GM18502 (cell line): Measurements from ENCODE around the gene MYH11.
"Not testable (repeated sequence)": the region's sequence is repeated elsewhere in the genome, so short reads cannot be mapped to it uniquely, and the experiment has no call there.

Experiments
- ATAC-seq: cut with Tn5 transposase; IDR thresholded peaks from one replicate; pipeline ENCODE4 v1.9.1; 2021; ENCODE audit warnings: mild to moderate bottlenecking; ENCODE audit not compliant: unreplicated experiment, poor library complexity

The MYH11 gene

DNA sequence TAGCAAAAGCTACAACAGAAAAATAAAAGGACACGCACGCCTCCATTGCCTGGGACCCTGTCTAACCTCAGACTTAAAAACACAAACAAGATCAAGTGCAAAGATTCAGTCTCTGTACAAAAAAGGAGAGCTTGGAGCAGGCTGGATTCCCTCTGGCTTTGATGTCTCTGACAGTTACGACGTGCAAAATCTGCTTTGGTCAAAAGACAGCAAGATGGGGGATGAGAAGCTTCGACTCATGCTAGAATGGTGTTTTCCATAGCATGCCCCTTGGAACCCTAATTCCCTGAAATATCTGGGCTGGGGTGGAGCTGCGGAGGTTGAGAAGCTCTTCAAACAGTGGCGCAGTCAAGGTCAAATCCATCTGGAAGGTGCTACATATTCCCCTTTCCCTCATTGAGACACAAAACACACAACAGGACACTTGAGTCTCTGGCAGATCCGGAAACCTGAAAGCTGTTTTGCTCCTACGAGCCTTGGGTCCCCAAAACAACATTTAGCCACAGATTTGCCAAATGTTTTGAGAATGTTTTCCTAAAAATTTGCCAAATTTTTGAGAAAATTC is 9.1 kb downstream of the MYH11 start:
- ATAC-seq = no peak

DNA sequence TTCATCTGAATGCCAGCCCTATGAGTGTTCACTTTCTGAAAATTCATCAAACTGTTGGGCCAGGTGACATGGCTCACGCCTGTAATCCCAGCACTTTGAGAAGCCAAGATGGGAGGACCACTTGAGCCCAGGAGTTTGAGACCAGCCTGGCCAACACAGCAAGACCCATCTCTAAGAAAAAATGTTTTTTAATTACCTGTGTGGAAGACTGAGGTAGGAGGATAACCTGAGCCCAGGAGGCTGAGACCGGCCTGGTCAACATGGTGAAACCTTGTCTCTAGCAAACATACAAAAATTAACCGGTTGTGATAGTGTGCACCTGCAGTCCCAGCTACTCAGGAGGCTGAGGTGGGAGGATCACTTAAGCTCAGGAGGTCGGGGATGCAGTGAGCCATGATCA is 10.3 kb downstream of the MYH11 start:
- ATAC-seq = no peak

DNA sequence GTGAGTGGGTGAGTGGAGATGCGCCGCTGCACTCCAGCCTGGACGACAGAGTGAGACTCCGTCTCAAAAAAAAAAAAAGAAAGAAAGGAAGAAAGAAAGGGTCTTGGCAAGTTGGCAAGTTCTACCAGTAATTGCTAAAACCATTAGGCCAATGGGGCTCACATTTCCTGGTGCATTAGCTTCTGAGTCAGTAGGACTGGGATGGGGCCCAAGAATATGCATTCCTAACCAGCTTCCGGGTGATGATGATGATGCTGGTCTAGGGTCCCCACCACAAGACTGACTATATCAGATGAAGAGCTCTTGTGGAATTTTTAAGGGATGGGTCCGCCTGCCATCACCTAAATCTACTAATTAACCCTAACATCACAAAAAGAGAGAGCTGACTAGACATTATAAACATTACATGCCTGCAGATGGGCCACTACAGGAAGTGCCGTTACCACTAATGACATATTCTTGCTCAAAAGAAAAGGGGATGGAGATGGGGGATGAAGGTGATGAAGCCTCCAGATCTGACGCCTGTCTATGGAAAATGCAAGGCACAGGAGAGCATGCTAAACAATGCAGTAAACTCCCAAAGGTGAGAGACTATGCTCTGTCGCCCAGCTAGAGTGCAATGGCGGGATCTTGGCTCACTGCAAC is 13.1 kb downstream of the MYH11 start:
- ATAC-seq = no peak

DNA sequence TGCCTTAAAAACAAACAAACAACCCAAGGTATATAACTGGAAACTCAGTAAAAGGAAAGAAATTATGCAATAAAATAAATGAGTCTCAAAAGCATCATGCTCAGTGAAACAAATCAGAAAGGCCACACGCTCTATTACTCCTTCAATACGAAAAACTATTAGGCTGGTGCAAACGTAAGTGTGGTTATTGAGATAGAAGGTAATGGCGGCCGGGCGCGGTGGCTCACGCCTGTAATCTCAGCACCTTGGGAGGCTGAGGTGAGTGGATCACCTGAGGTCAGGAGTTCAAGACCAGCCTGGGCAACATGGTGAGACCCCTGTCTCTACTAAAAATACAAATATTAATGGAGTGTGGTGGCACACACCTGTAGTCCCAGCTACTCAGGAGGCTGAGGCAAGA is 17.6 kb downstream of the MYH11 start:
- ATAC-seq = not testable (repeated sequence)

DNA sequence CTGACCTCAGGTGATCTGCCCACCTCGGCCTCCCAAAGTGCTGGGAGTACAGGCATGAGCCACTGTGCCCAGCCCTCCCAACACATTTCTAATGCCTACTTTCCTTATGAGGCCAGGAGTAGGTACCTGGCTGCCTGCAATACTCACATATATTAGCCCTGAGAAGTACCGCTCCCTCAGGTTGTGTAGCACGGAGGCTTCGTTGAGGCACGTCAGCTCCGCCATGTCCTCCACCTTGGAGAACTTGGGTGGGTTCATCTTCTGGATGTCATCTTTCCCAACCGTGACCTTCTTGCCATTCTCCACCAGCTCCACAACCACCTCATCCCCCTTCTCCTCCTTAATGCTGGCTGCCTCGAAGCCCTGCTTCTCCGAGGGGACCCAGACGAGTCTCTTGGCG is 19.1 kb downstream of the MYH11 start:
- no peak for ATAC-seq

DNA sequence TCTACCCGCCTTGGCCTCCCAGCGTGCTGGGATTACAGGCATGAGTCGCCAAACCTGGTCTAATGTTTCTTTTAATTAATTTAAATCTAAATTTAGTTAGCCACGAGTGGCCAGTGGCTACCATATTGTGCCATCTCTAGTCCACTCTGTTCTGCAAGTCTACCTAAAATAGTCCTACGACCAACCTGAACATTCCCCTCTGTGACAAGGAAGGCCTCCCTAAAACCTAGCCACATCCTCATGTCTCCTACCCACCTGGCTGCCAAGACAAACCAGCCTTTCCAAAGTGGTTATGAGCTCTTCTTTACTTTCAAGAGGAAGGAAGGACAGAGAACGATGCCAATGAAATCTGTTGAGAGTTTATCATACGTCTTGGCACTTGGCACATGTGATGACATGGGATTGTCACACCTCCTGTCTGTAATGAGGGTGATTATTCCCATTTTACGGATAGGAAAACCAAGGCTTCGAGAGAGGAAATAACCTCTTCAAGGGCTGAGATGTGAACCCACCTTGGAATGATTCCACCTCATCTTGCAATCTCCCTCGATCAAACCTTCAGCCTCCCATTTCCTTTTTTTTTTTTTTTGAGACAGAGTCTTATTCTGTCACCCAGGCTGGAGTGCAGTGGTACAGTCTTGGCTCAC is 19.7 kb downstream of the MYH11 start:
- ATAC-seq = no peak

DNA sequence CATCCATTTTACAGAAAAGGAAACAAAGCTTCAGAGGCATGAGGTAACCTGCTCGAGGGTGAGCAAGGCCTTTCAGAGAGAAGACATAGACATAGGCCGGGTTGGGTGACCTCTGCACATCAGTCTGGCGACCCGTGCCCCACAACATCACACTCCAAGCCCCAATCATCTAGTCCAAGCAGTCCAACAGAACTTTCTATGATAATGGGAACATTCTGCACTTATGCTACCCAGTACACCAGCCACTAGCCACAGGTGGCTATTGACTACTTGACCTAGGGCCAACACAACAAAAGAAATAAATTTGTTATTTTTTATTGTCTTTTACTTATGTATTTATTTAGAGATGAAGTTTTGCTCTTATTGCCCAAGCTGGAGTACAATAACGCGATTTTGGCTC is 20.8 kb downstream of the MYH11 start:
- no peak for ATAC-seq

DNA sequence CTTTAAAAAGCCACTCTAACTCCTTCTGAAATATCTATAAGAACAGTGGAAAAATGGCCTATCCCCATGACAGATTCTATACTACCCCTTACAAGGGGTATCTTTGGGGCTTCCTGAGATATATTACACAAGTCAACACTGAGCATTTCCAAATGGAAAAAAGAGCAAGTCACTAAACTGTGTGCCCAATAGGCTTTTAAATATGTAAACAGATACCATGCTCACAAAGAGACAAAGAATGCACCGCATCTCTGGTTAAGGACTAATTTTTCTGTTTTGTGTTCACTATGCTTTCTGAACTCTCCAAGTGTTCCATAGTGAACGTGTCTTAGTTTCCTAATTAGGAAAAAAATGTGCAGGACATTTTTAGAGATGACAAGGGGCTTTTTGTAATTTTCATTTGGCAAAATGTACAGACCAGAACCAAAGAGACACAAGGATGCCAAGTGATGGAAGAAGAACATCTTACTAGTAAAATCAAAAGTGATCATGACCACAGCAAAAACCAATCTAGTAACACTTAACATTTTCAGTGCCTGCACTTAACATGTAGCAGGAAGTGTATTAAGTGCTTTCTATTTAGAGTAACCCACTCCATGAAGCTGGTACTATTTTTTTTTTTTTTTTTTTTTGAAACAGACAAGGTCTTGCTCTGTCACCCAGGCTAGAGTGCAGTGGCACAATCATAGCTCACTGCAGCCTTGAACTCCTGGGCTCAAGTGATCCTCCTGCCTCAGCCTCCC is 21.5 kb downstream of the MYH11 start:
- ATAC-seq = no peak

DNA sequence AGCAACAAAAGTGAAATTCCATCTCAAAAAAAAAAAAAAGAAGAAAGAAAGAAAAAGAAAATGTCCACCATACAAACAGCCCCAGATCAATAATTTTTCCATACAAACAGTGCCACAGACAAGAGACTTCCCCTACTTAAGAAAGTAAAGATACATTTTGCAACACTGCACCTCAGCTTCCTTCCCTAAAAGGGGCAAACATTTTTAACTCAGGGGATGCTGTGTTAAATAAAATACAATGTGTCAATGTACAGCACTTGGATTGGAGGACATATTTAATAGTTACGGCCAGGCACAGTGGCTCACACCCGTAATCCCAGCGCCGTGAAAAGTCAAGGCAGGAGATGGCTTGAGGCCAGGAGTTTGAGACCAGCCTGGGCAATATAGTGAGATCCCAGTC is 22.3 kb downstream of the MYH11 start:
- ATAC-seq = no peak

DNA sequence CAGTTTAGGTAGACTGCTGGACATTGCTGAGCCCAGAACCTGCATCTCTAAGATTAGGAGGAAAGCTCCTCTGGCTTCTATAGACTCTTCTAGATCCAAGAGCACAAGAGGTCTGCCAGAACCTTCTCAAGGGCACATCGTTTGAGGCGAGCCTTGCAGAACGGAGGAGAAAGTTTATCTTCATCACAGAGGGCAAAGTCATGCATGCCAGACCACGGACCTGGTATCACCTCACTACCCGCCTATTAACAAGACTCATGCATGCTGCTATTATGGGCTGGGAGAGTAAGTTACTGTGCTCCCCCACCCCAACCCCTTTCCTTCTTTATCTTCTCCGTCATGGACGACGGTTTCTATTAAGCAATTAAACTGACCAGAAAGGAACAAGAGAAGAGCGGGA is 23.3 kb downstream of the MYH11 start:
- no peak for ATAC-seq

DNA sequence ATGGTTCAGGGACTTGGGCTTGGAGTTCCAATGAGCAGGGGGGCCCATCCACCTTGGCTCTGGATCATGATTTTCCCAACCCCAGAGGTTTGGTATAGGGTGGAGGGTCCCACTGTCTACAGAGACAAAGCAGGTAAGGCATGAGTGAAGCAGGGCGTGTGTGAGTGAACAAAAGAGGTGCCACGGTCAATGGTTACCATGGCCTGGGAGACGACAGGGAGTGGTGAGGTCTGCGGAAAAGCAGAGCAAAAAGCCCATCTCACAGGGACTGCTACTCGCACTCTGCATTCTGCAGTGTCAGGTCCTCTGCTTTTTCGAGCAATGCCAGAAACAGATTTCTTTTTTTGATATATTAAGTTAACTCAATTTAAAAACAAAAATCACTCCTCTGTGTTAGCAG is 24.6 kb downstream of the MYH11 start:
- ATAC-seq = no peak

DNA sequence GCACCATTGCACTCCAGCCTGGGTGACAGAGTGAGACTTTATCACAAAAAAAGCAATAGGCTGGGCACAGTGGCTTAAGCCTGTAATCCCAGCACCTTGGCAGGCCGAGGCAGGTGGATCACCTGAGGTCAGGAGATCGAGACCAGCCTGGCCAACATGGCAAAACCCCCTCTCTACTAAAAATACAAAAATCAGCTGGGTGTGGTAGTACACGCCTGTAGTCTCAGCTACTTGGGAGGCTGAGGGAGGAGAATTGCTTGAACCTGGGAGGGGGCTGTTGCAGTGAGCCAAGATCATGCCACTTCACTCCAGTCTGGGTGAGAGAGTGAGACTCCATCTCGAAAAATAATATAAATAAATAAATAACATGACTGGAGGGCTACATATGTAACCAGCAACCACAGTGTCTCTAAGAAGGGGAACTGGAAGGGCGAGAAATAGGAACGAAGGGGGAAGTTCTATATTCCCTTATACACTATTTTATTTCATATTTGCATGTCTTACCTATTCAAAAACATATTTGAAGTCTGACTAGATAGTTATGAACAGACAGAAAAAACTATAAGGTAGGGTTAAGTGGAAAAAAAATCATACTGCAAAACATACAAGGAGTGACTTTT is 25.9 kb downstream of the MYH11 start:
- ATAC-seq = no peak

DNA sequence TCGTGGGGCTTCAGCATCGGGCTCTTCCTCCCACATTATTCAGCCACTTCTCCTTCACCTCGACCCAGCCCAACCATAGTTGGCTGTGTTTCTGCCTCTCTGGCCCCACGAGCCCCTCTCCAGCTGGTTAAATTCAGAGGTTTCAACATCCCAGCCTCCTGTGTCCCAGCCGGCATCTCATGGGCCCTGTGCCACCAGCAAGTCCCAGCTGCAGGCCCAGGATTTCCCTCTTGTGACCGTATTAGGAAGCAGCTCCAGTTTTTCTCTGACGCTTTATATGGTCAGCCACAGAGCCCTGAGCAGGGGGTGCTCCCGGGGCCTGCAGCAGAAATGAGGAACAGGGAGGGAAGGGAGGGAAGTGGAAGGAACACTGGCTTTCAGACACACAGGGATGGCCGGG is 27.4 kb downstream of the MYH11 start:
- ATAC-seq = no peak

DNA sequence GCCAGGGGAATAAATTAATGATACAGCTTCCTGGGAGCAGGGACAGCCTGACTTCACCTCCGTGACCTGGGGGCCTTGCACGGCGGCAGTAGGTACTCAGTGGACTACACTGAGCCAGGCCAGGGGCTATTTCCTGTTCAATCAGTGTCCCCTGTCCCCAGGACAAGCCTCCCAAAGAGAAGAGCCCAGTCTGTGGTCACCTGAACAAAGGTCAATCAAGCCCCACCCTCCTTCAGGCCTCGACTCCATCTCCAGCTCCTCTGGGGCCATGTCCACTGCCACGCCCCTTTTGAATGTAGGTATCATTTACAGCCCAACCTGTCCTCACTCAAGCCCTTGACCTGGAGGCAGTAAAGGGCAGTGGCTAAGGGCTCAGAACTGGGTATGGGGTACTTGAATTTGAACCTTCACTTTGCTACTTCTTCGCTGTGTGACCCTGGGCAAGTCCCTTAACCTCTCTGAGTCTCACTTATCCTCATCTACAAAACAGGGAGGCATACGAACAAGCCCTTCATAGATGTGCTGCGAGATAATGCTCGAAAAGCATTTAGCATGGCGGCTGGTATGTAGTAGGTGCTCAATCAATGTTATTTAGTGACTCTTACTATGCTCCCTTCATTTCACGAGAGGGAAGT is 29.0 kb downstream of the MYH11 start:
- no peak for ATAC-seq

DNA sequence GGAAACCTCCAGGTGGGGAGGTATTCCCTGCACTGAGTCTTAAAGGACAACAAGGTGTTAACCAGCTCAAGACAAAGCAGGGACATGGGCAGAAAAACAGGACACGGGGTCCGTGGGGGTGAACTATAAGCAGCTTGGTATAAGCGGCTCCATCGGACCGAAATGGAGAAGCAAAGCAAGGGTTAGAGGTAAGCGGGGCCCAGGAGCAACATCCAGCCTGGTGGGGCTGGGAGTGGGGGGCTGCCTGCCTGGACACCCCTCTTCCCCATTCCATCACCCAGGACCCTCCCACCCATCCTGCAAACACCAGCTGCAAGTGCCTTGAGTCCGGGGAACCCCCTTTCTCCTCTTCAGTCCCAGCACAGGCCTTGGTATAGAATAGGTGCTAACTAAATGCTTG is 29.5 kb downstream of the MYH11 start:
- ATAC-seq = no peak

DNA sequence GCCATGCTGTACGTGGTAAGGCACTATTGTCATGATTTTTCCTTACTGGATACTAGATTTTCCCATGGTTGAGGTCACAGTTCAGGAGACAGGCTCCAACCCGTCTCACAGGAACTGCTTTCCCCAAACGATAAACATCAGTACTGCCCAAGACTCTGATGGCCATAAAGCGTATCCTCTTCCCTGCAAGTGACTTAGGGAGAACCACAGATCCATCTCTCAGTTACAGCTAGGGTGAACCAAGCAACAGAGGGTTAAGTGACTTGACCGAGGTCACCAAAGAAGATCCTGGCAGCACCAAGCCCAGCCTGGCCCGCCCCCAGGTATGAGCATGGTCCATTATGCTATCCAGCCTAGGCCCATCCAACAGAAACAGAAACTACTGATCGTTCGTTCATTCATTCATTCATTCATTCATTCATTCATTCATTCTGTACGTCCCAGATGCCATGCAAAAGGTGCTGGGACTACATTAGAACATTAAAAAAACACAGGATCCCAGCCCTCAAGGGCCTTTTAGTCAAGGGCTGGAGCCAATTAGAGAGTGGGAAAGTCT is 31.0 kb downstream of the MYH11 start:
- ATAC-seq = no peak

DNA sequence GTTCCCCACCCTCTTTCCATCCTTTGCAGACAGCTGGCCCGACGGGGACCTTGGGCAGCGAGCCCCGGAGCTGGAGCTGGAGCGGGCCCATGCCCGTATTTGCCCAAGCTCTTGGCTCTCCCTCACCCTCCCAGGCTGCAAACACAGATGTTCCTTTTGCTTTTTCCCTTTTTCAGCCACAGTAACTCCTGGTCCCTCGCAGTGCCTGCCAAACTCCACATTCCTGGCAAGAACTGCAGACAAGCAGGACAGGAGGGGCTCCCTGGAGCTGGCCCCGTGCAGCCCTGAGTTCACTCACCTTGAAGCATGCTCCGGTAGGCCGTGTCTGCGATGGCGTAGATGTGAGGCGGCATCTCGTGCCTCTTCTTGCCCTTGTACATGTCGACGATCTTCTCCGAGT is 33.9 kb downstream of the MYH11 start:
- no peak for ATAC-seq

DNA sequence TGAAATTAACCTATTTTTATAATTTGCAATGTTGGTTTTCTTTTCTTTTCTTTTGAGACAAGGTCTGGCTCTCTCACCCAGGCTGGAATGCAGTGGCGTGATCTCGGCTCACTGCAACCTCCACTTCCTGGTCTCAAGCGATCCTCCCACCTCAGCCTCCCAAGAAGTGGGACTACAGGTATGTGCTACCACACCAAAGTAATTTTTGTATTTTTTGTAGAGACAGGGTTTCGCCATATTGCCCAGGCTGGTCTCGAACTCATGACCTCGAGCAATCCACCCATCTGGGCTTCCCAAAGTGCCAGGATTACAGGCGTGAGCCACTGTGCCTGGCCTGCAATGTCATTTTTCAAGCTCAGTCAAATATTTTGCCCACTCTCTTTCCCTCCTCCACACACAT is 36.0 kb downstream of the MYH11 start:
- ATAC-seq = no peak

DNA sequence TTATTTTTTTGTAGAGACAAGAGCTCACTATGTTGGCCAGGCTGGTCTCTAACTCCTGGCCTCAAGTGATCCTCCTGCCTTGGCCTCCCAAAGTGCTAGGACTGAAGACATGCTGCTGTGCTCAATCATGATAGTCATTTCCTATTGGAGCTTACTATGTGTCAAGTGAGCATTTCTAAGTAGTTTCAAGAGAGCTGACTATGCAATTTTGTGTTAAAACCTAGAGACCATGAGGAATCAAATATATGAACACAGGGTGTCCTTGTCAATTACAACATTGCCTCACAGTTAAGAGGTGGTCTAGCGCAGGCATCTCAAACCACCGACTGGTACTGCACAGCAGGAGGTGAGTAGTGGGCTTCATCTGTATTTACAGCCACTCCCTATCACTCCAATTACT is 37.8 kb downstream of the MYH11 start:
- no peak for ATAC-seq

DNA sequence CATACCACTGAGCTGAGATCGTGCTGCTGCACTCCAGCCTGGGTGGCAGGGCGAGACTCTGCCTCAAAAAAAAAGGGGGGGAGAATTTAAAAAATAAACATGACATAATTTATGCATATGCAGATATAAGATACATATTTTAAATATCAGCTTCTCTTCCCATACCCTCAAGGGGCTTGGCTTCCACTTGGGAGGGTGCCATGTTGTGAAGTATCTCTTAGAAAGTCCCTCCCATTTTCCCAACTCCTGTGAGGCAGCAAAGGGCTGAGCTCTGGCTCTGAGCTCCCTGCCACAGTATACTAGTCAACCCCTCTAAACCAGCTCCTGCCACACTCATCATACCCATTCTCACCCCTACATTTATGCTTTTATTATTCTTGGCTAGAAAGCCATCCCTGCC is 39.4 kb downstream of the MYH11 start:
- ATAC-seq = no peak
